Loucy (cell line): ENCODE results near the gene DNAJB4.

Source experiments
- H2AFZ ChIP-seq: fragments of 200-600 bp; sonication (generic); 2 replicates; pipeline ENCODE4 v1.6.0; 2016; ENCODE audit warnings: antibody characterized with exemption, mild to moderate bottlenecking, low read length, moderate library complexity
- H3F3A ChIP-seq: fragments of 200-600 bp; 2 replicates; pipeline ENCODE4 v1.6.0; 2016; ENCODE audit warnings: antibody characterized with exemption, low read depth, mild to moderate bottlenecking
- H3K27me3 ChIP-seq: fragments of 200-600 bp; sonication (generic); 2 replicates; pipeline ENCODE4 v1.6.1; 2014; ENCODE audit warnings: low read length, mild to moderate bottlenecking; ENCODE audit not compliant: insufficient read depth, poor library complexity, severe bottlenecking
- H3K36me3 ChIP-seq: fragments of 200-600 bp; sonication (generic); 2 replicates; pipeline ENCODE4 v1.6.1; 2016; ENCODE audit warnings: low read length; ENCODE audit not compliant: insufficient read depth
- H3K4me1 ChIP-seq: fragments of 200-600 bp; sonication (generic); 2 replicates; pipeline ENCODE4 v1.5.1; 2014; ENCODE audit warnings: low read length, mild to moderate bottlenecking; ENCODE audit not compliant: insufficient read depth, poor library complexity, severe bottlenecking
- H3K4me2 ChIP-seq: fragments of 200-600 bp; sonication (generic); 2 replicates; pipeline ENCODE4 v1.6.0; 2014; ENCODE audit warnings: antibody characterized with exemption, low read length, low read depth, mild to moderate bottlenecking; ENCODE audit not compliant: poor library complexity, severe bottlenecking
- H3K4me3 ChIP-seq: fragments of 200-600 bp; sonication (generic); 2 replicates; pipeline ENCODE4 v1.5.1; 2014; ENCODE audit warnings: low read length, mild to moderate bottlenecking, mixed read lengths; ENCODE audit not compliant: poor library complexity, severe bottlenecking
- H3K79me2 ChIP-seq: fragments of 200-600 bp; sonication (generic); 2 replicates; pipeline ENCODE4 v1.6.1; 2014; ENCODE audit warnings: low read length; ENCODE audit not compliant: insufficient read depth
- H3K9ac ChIP-seq: fragments of 200-600 bp; sonication (generic); 2 replicates; pipeline ENCODE4 v1.6.0; 2014; ENCODE audit warnings: mild to moderate bottlenecking, low read depth, low read length, moderate library complexity; ENCODE audit not compliant: poor library complexity, severe bottlenecking
- H3K9me2 ChIP-seq: fragments of 200-600 bp; sonication (generic); replicated peaks from 2 replicates; pipeline ENCODE4 v1.6.1; 2016; ENCODE audit warnings: low read depth, low read length, mixed read lengths
- H3K9me3 ChIP-seq: fragments of 200-600 bp; sonication (generic); 2 replicates; pipeline ENCODE4 v1.6.1; 2014; ENCODE audit warnings: mild to moderate bottlenecking, antibody characterized with exemption, low read length, low read depth; ENCODE audit not compliant: insufficient read depth
- H4K20me1 ChIP-seq: fragments of 200-600 bp; sonication (generic); 2 replicates; pipeline ENCODE4 v1.6.0; 2014; ENCODE audit warnings: antibody characterized with exemption, low read length, mild to moderate bottlenecking; ENCODE audit not compliant: insufficient read depth, poor library complexity, severe bottlenecking
- EZH2phosphoT487 ChIP-seq: fragments of 200-600 bp; IDR thresholded peaks from 2 replicates; pipeline ENCODE4 v1.6.1; 2018; ENCODE audit warnings: antibody characterized with exemption, mild to moderate bottlenecking, moderate library complexity, borderline replicate concordance
- TF ChIP-seq, protein P1 (sequence below): fragments of 200-600 bp; sonication (generic); conservative IDR thresholded peaks from 2 replicates; pipeline ENCODE4 v1.5.1; 2014; ENCODE audit warnings: mild to moderate bottlenecking, antibody characterized with exemption, low read length

DNAJB4 gene

DNA sequence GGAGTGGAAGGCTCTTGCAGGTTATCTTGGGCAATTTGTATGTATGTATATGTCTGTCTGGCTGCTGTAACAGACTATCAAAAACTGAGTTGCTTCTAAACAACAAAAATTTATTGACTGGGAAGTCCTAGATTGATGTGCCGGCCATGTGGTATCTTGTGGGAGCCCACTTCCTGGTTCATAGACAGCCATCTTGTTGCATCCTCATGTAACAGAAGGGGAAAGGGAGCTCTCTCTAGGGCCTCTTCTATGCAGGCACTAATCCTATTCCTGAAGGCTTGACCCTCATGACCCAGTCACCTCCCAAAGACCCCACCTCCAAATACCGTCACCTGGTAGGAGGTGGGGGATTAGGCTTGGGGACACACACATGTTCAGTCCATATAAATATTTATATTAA lies 50.2 kb downstream of the DNAJB4 start:
- no peak overlapping the region for H3K4me3 ChIP-seq
- H3K9ac ChIP-seq: no peak overlapping the region
- peaks cover 24% of the 10 kb centered on the region for H3K27me3 ChIP-seq
- no peaks in the 10 kb centered on the region for H3K36me3 ChIP-seq
- no peak overlapping the region for H3K4me2 ChIP-seq
- no peaks in the 10 kb centered on the region for H3K79me2 ChIP-seq
- no peaks in the 10 kb centered on the region for H3K9me2 ChIP-seq
- H4K20me1 ChIP-seq: no peaks in the 10 kb centered on the region
- H3F3A ChIP-seq: no peaks in the 10 kb centered on the region
- no peaks in the 10 kb centered on the region; the same call in 1 of the 2 replicates for H3K9me3 ChIP-seq
- peaks cover 4% of the 10 kb centered on the region for H3K4me1 ChIP-seq
- no peak for TF ChIP-seq EZH2phosphoT487
- TF ChIP-seq, protein P1, sequence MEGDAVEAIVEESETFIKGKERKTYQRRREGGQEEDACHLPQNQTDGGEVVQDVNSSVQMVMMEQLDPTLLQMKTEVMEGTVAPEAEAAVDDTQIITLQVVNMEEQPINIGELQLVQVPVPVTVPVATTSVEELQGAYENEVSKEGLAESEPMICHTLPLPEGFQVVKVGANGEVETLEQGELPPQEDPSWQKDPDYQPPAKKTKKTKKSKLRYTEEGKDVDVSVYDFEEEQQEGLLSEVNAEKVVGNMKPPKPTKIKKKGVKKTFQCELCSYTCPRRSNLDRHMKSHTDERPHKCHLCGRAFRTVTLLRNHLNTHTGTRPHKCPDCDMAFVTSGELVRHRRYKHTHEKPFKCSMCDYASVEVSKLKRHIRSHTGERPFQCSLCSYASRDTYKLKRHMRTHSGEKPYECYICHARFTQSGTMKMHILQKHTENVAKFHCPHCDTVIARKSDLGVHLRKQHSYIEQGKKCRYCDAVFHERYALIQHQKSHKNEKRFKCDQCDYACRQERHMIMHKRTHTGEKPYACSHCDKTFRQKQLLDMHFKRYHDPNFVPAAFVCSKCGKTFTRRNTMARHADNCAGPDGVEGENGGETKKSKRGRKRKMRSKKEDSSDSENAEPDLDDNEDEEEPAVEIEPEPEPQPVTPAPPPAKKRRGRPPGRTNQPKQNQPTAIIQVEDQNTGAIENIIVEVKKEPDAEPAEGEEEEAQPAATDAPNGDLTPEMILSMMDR: no peak
- peak overlapping the region; percentile 93 for H2AFZ ChIP-seq

- Histone ChIP-seq H4K20me1 (no peaks in the 10 kb centered on the region), H3K9me2 (no peaks in the 10 kb centered on the region), H2AFZ (peak overlapping the region; percentile 93), H3K36me3 (no peaks in the 10 kb centered on the region), H3K9me3 (no peaks in the 10 kb centered on the region; the same call in 1 of the 2 replicates), H3F3A (no peaks in the 10 kb centered on the region), H3K4me1 (peaks cover 4% of the 10 kb centered on the region), H3K4me2 (no peak overlapping the region), H3K79me2 (no peaks in the 10 kb centered on the region), H3K27me3 (peaks cover 24% of the 10 kb centered on the region), H3K9ac (no peak overlapping the region), H3K4me3 (no peak overlapping the region)
- TF ChIP-seq, protein P1: no peak
- no peak for TF ChIP-seq EZH2phosphoT487
Observed at GRCh38 chr1:78055565-78056132, 50.9 kb downstream of the DNAJB4 start.

GRCh38 chr1:78058670-78059069 lies 53.9 kb downstream of the DNAJB4 start:
- H3K4me1 ChIP-seq: no peaks in the 10 kb centered on the region
- H3K9me2 ChIP-seq: no peaks in the 10 kb centered on the region
- no peaks in the 10 kb centered on the region; the same call in 1 of the 2 replicates for H3K9me3 ChIP-seq
- H3K36me3 ChIP-seq: no peaks in the 10 kb centered on the region
- no peak overlapping the region for H3K4me3 ChIP-seq
- no peak overlapping the region for H2AFZ ChIP-seq
- no peak overlapping the region for H3K4me2 ChIP-seq
- no peaks in the 10 kb centered on the region for H4K20me1 ChIP-seq
- no peaks in the 10 kb centered on the region for H3K79me2 ChIP-seq
- H3K9ac ChIP-seq: no peak overlapping the region
- H3F3A ChIP-seq: no peaks in the 10 kb centered on the region
- H3K27me3 ChIP-seq: peaks cover 24% of the 10 kb centered on the region
- TF ChIP-seq, protein P1: no peak
- TF ChIP-seq EZH2phosphoT487: no peak
